Subcutaneous adipose tissue (tissue), 4 donors: ENCODE data around the gene SERPINB3. TPM values are rescaled to one million over a fixed set of nuclear protein-coding genes. Genes with fewer than 3 reads are reported as not detected.

Experiments used
- CTCF ChIP-seq: fragments of 450-650 bp; IDR thresholded peaks from one replicate; pipeline ENCODE4 v1.5.1; 2016; ENCODE audit warnings: low read depth, mild to moderate bottlenecking, control low read depth, antibody characterized with exemption, moderate library complexity
- total RNA-seq, 4 donors: library from RNA; depleted of rRNA; stranded (reverse); fragments of >200 nt; gene quantifications; one replicate each; pipeline ENCODE4 v1.1.0, GENCODE V29; 2016

SERPINB3 gene
- total RNA-seq, 4 donors from 2014 or later, result not detected

- TF ChIP-seq CTCF, result no peak
These were observed 48.3 kb downstream of the SERPINB3 start for GRCh38 chr18:63613420-63613819.

GRCh38 chr18:63606526-63606925 is 55.2 kb downstream of the SERPINB3 start:
- no peak for TF ChIP-seq CTCF

Other genes with a start within 250 kb of the SERPINB3 start
- 10 to 100 TPM; 32.2 to 53.5 (median 45.3) TPM for gene VPS4B, start 239.4 kb downstream of the SERPINB3 start, total RNA-seq
- not detected for gene SERPINB5, start 184.9 kb downstream of the SERPINB3 start, total RNA-seq
- gene SERPINB12, start 119.5 kb downstream of the SERPINB3 start, total RNA-seq, result not detected
- gene SERPINB13, start 74.5 kb downstream of the SERPINB3 start, total RNA-seq, result not detected
- not detected for gene SERPINB4, start 17.6 kb downstream of the SERPINB3 start, total RNA-seq
- gene SERPINB11, start 41.1 kb upstream of the SERPINB3 start, total RNA-seq, result not detected
- gene SERPINB7, start 113.5 kb upstream of the SERPINB3 start, total RNA-seq, result not detected
- 1 to 10 TPM in 1 of 4 donors, under 1 TPM in 2, not detected in 1; 0.44 to 2.6 (median 0.51) TPM for gene SERPINB2, start 225.8 kb upstream of the SERPINB3 start, total RNA-seq
- not detected for gene SERPINB10, start 246.1 kb upstream of the SERPINB3 start, total RNA-seq